K562 (cell line): ENCODE data around the gene AIF1. TPM values are rescaled to one million over a fixed set of nuclear protein-coding genes. Genes with fewer than 3 reads are reported as not detected.

Source experiments
- ASH1L ChIP-seq: fragments of 450-650 bp; IDR thresholded peaks from 2 replicates; pipeline ENCODE4 v1.6.1; 2018; ENCODE audit warnings: borderline replicate concordance, mild to moderate bottlenecking, low read depth; ENCODE audit not compliant: partially characterized antibody
- BMI1 ChIP-seq: fragments of 150-350 bp; IDR thresholded peaks from 2 replicates; pipeline ENCODE4 v1.6.1; 2014; ENCODE audit warnings: low read length
- CHD1 ChIP-seq: fragments of 200-600 bp; sonication (generic); IDR thresholded peaks from one replicate; pipeline ENCODE4 v1.6.1; 2012; ENCODE audit warnings: mild to moderate bottlenecking, moderate library complexity, low read length, inconsistent platforms
- ESRRB ChIP-seq: fragments of 250-450 bp; sonication (Bioruptor Pico); IDR thresholded peaks from 2 replicates; pipeline ENCODE4 v1.5.0; 2020; ENCODE audit warnings: mild to moderate bottlenecking, moderate library complexity, borderline replicate concordance
- GABPA ChIP-seq: fragments of 200-800 bp; sonication (Bioruptor generic); conservative IDR thresholded peaks from 2 replicates; pipeline ENCODE4 v1.6.1; 2016; ENCODE audit warnings: low read depth, missing genetic modification characterization, missing compliant biosample characterization
- HNRNPH1 ChIP-seq: fragments of 200-400 bp; formaldehyde crosslinking; optimal IDR thresholded peaks from 2 replicates; pipeline ENCODE3; 2017; ENCODE audit warnings: low read depth, mild to moderate bottlenecking, low read length, moderate library complexity
- ILF3 ChIP-seq: fragments of 450-650 bp; IDR thresholded peaks from 2 replicates; pipeline ENCODE4 v1.6.1; 2018; ENCODE audit warnings: antibody characterized with exemption, mild to moderate bottlenecking, moderate library complexity, borderline replicate concordance
- MCM5 ChIP-seq: fragments of 450-650 bp; IDR thresholded peaks from 2 replicates; pipeline ENCODE4 v1.6.1; 2016; ENCODE audit warnings: low read depth
- MTA2 ChIP-seq: fragments of 450-650 bp; IDR thresholded peaks from 2 replicates; pipeline ENCODE4 v1.6.1; 2016; ENCODE audit warnings: low read depth
- SAP30 ChIP-seq: fragments of 200-600 bp; sonication (generic); IDR thresholded peaks from 2 replicates; pipeline ENCODE4 v1.6.1; 2012; ENCODE audit warnings: borderline replicate concordance, low read depth, mild to moderate bottlenecking, moderate library complexity, low read length, control low read depth, inconsistent platforms; ENCODE audit not compliant: insufficient read depth, poor library complexity, severe bottlenecking
- THRAP3 ChIP-seq: fragments of 450-650 bp; IDR thresholded peaks from 2 replicates; pipeline ENCODE4 v1.6.1; 2016; ENCODE audit warnings: mild to moderate bottlenecking, inconsistent platforms, borderline replicate concordance
- ZNF174 ChIP-seq: fragments of 250-450 bp; sonication (Bioruptor Pico); IDR thresholded peaks from 2 replicates; pipeline ENCODE4 v1.4.0; 2020; ENCODE audit warnings: mild to moderate bottlenecking
- polyA plus RNA-seq, 8 experiments: library from polyadenylated mRNA; depleted of rRNA in 4 of 8; stranded (reverse) in 5 of 8; unstranded in 3 of 8; fragments of >200 nt; fragmentation: Nextera tagmentation in 2 of 8; fragmentation: Illumina TruSeq in 1 of 8; extraction: Ambion mirVana in 2 of 8; extraction: Trizol in 1 of 8; gene quantifications; 2 replicates each; pipeline versions ENCODE4 v1.2.1 to v1.2.3, GENCODE V29; 2011 to 2014; ENCODE audit warnings: inconsistent platforms in 1 of 8, missing spikeins in 1 of 8
- total RNA-seq, 7 experiments: library from RNA; depleted of rRNA in 6 of 7; stranded (reverse); fragments of >200 nt in 6 of 7; fragmentation: Illumina TruSeq in 2 of 7; extraction: Trizol in 2 of 7; gene quantifications; 2 replicates each; pipeline versions ENCODE4 v1.2.1 to v1.2.3, GENCODE V29; 2011 to 2021; ENCODE audit warnings: low replicate concordance in 1 of 7
- TF ChIP-seq, protein P1 (sequence below): sonication (generic); formaldehyde crosslinking; IDR thresholded peaks from 2 replicates; pipeline ENCODE4 v1.8.0; 2022; ENCODE audit warnings: mild to moderate bottlenecking, missing genetic modification reagents
- TF ChIP-seq, protein P2 (sequence below): fragments of 450-650 bp; IDR thresholded peaks from 2 replicates; pipeline ENCODE4 v1.7.0; 2016; ENCODE audit warnings: borderline replicate concordance
- TF ChIP-seq, protein P3 (sequence below): fragments of 450-650 bp; IDR thresholded peaks from 2 replicates; pipeline ENCODE4 v1.6.1; 2014; ENCODE audit warnings: low read depth, mild to moderate bottlenecking, moderate library complexity, borderline replicate concordance
- TF ChIP-seq, protein P4 (sequence below): sonication (generic); formaldehyde crosslinking; IDR thresholded peaks from 2 replicates; pipeline ENCODE4 v1.8.0; 2022; ENCODE audit warnings: missing genetic modification reagents, mild to moderate bottlenecking, moderate library complexity, borderline replicate concordance

AIF1 gene
- total and polyA plus RNA-seq, 9 of the 15 experiments (the other 6 are each of a cell fraction or from before 2014, with no cell fraction given) = 9.4 to 33.4 (median 19.4) TPM

DNA sequence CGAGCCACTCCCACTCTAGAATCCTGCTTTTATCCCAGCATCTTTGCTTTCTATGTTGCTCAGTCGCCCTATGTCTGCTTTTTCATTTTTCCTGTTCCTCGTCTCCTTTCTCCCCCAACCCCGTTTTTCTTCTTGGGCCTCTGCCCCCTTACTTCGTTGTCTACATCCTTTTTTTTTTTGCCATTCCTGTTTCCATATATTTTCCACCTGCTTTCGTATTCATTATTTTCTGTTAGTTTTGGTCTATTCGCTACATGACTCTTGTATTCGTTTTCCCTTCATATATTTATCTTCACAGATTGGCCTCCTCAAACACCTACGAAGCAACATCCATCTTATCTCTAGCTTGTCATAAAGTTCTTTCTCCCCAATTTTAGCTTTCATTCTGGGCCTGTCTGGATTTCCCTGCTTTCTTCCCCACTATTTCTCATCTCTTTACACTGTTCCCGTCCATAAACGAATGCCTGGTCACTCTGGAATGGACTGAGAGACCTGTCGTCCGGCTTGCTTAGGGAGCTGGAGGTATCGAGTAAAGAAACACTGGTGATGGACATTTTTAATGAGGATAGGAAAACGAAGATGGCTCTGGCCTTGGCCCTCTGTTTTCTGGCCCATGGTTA, 6.4 kb downstream of the AIF1 start (continued):
- TF ChIP-seq, protein P1, sequence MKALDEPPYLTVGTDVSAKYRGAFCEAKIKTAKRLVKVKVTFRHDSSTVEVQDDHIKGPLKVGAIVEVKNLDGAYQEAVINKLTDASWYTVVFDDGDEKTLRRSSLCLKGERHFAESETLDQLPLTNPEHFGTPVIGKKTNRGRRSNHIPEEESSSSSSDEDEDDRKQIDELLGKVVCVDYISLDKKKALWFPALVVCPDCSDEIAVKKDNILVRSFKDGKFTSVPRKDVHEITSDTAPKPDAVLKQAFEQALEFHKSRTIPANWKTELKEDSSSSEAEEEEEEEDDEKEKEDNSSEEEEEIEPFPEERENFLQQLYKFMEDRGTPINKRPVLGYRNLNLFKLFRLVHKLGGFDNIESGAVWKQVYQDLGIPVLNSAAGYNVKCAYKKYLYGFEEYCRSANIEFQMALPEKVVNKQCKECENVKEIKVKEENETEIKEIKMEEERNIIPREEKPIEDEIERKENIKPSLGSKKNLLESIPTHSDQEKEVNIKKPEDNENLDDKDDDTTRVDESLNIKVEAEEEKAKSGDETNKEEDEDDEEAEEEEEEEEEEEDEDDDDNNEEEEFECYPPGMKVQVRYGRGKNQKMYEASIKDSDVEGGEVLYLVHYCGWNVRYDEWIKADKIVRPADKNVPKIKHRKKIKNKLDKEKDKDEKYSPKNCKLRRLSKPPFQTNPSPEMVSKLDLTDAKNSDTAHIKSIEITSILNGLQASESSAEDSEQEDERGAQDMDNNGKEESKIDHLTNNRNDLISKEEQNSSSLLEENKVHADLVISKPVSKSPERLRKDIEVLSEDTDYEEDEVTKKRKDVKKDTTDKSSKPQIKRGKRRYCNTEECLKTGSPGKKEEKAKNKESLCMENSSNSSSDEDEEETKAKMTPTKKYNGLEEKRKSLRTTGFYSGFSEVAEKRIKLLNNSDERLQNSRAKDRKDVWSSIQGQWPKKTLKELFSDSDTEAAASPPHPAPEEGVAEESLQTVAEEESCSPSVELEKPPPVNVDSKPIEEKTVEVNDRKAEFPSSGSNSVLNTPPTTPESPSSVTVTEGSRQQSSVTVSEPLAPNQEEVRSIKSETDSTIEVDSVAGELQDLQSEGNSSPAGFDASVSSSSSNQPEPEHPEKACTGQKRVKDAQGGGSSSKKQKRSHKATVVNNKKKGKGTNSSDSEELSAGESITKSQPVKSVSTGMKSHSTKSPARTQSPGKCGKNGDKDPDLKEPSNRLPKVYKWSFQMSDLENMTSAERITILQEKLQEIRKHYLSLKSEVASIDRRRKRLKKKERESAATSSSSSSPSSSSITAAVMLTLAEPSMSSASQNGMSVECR (CRISPR knock-in tag) = 0 out of 2 replicates have a peak, but pooled peaks have one; percentile 5
- 0 out of 2 replicates have a peak, but pooled peaks have one; percentile 93 for TF ChIP-seq MCM5
- peak; percentile 62; the same call in 1 of the 2 replicates for TF ChIP-seq THRAP3
- TF ChIP-seq, protein P2, sequence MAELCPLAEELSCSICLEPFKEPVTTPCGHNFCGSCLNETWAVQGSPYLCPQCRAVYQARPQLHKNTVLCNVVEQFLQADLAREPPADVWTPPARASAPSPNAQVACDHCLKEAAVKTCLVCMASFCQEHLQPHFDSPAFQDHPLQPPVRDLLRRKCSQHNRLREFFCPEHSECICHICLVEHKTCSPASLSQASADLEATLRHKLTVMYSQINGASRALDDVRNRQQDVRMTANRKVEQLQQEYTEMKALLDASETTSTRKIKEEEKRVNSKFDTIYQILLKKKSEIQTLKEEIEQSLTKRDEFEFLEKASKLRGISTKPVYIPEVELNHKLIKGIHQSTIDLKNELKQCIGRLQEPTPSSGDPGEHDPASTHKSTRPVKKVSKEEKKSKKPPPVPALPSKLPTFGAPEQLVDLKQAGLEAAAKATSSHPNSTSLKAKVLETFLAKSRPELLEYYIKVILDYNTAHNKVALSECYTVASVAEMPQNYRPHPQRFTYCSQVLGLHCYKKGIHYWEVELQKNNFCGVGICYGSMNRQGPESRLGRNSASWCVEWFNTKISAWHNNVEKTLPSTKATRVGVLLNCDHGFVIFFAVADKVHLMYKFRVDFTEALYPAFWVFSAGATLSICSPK = peak; percentile 82; the same call in 1 of the 2 replicates
- TF ChIP-seq HNRNPH1 = no peak
- no peak for TF ChIP-seq GABPA (tag)
- TF ChIP-seq, protein P3, sequence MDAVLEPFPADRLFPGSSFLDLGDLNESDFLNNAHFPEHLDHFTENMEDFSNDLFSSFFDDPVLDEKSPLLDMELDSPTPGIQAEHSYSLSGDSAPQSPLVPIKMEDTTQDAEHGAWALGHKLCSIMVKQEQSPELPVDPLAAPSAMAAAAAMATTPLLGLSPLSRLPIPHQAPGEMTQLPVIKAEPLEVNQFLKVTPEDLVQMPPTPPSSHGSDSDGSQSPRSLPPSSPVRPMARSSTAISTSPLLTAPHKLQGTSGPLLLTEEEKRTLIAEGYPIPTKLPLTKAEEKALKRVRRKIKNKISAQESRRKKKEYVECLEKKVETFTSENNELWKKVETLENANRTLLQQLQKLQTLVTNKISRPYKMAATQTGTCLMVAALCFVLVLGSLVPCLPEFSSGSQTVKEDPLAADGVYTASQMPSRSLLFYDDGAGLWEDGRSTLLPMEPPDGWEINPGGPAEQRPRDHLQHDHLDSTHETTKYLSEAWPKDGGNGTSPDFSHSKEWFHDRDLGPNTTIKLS = peak; percentile 9; the same call in 1 of the 2 replicates
- peak; percentile 62 for TF ChIP-seq ASH1L
- peak; percentile 50 for TF ChIP-seq SAP30
- TF ChIP-seq ILF3 = no peak
- TF ChIP-seq, protein P4, sequence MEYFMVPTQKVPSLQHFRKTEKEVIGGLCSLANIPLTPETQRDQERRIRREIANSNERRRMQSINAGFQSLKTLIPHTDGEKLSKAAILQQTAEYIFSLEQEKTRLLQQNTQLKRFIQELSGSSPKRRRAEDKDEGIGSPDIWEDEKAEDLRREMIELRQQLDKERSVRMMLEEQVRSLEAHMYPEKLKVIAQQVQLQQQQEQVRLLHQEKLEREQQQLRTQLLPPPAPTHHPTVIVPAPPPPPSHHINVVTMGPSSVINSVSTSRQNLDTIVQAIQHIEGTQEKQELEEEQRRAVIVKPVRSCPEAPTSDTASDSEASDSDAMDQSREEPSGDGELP (CRISPR knock-in tag) = no peak
- TF ChIP-seq CHD1 = peak; percentile 95
- TF ChIP-seq MTA2 = peak; percentile 48
- no peak for TF ChIP-seq BMI1
- no peak for TF ChIP-seq ZNF174 (CRISPR knock-in tag)
- TF ChIP-seq ESRRB (CRISPR knock-in tag) = no peak
